Aorta (tissue), 5 donors: ENCODE data around the gene FOXD4L6. TPM values are rescaled to one million over a fixed set of nuclear protein-coding genes. Genes with fewer than 3 reads are reported as not detected.
"Not testable (repeated sequence)": the region's sequence is repeated elsewhere in the genome, so short reads cannot be mapped to it uniquely, and the experiment has no call there.

Experiments
- ATAC-seq: fragments of 200-7000 bp; cut with Tn5 transposase; one replicate; pipeline ENCODE4 v1.9.1; 2022; ENCODE audit warnings: moderate library complexity; ENCODE audit not compliant: low FRiP score
- DNase-seq, 2 donors: peaks; one replicate each; pipeline ENCODE4 v3.0.0-alpha.2; 2020
- H3K27ac ChIP-seq, 2 donors: one replicate each; pipeline ENCODE4 v1.5.1; 2013; ENCODE audit warnings: low read length in 2 of 2, mild to moderate bottlenecking in 2 of 2, moderate library complexity in 2 of 2, control low read depth in 1 of 2, inconsistent platforms in 1 of 2, low read depth in 1 of 2
- H3K27me3 ChIP-seq, 2 donors: one replicate each; pipeline ENCODE4 v1.6.1; 2013; ENCODE audit warnings: control low read depth in 1 of 2, low read length in 1 of 2, mild to moderate bottlenecking in 1 of 2, moderate library complexity in 1 of 2; ENCODE audit not compliant: insufficient read depth in 2 of 2, control insufficient read depth in 1 of 2
- H3K36me3 ChIP-seq, 2 donors: one replicate each; pipeline ENCODE4 v1.6.1; 2013; ENCODE audit warnings: control low read depth in 1 of 2, low read length in 1 of 2, mild to moderate bottlenecking in 1 of 2; ENCODE audit not compliant: insufficient read depth in 2 of 2, control insufficient read depth in 1 of 2
- H3K4me1 ChIP-seq, 2 donors: one replicate each; pipeline ENCODE4 v1.6.1; 2013; ENCODE audit warnings: low read length in 2 of 2, control low read depth in 1 of 2, mild to moderate bottlenecking in 1 of 2, moderate library complexity in 1 of 2; ENCODE audit not compliant: insufficient read depth in 2 of 2, control insufficient read depth in 1 of 2
- H3K4me3 ChIP-seq, 2 donors: one replicate each; pipeline ENCODE4 v1.5.1; 2013; ENCODE audit warnings: low read length in 2 of 2, control low read depth in 1 of 2, mild to moderate bottlenecking in 1 of 2
- H3K9me3 ChIP-seq: one replicate; pipeline ENCODE4 v1.6.1; 2013; ENCODE audit warnings: mild to moderate bottlenecking, low read length; ENCODE audit not compliant: control insufficient read depth
- WGBS, 2 donors: extraction: QIAGEN DNeasy Blood & Tissue Kit; methylation state at CpG; one replicate each; pipeline ENCODE4 v1.1.7; 2013; 5-methylcytosine and 5-hydroxymethylcytosine counted together
- intact Hi-C, 2 donors: fragments of 100-400 bp; cut with DNase I; formaldehyde crosslinking; loops; one replicate each; pipeline versions ENCODE4 v1.14.2 to v1.15.0; 2022
- polyA plus RNA-seq, 2 donors: library from polyadenylated mRNA; stranded (reverse); fragments of 200-250 nt; gene quantifications; one replicate each; pipeline ENCODE4 v1.2.3, GENCODE V29; 2013
- total RNA-seq, 2 donors: library from RNA; stranded (reverse); fragmentation: NEBNext Ultra II Directional; extraction: Animal tissue kit (Norgen Biotek cat#: 25700); gene quantifications; one replicate each; pipeline ENCODE4 v1.2.1, GENCODE V29; 2021
- donor health status: healthy with polysubstance abuse.
- donor health status: Bipolar disorder and iron deficiency.
- donor health status: DM: no; HTN: no; CAD: no.
- donor health status: DM: no; HTN: no; CAD: no.
- donor health status: DM: yes; HTN: yes; CAD: no.

Gene FOXD4L6
- total and polyA plus RNA-seq, 4 donors: not detected

- intact Hi-C loops, H3K4me3 ChIP-seq, H3K9me3 ChIP-seq, H3K27me3 ChIP-seq, DNase-seq, H3K4me1 ChIP-seq, H3K36me3 ChIP-seq, H3K27ac ChIP-seq: not testable (repeated sequence)
- WGBS, 2 donors: 2 to 3% methylated on average over 11 to 14 of the region's 33 CpGs
- ATAC-seq: peak; percentile 55
These were observed 4.7 kb downstream of the FOXD4L6 start for GRCh38 chr9:41123812-41124211.

- WGBS, 2 donors: 4% methylated on average over 8 of the region's 32 CpGs; no CpG with 5 or more reads in 1 of the 2 donors
- ATAC-seq, intact Hi-C loops: not testable (repeated sequence)
These were observed 5.1 kb downstream of the FOXD4L6 start for GRCh38 chr9:41123396-41123795.

GRCh38 chr9:41120696-41121095 lies 7.8 kb downstream of the FOXD4L6 start:
- H3K36me3 ChIP-seq, H3K9me3 ChIP-seq, H3K4me3 ChIP-seq, DNase-seq, intact Hi-C loops, H3K4me1 ChIP-seq, ATAC-seq, H3K27ac ChIP-seq, H3K27me3 ChIP-seq: not testable (repeated sequence)
- WGBS, 2 donors: no CpG with 5 or more reads among the region's 4 CpGs

More at GRCh38 chr9:41123396-41123795, 5.1 kb downstream of the FOXD4L6 start:
- not testable (repeated sequence) for H3K4me3 ChIP-seq, H3K4me1 ChIP-seq, H3K27me3 ChIP-seq, DNase-seq, H3K9me3 ChIP-seq, H3K36me3 ChIP-seq, H3K27ac ChIP-seq

DNA sequence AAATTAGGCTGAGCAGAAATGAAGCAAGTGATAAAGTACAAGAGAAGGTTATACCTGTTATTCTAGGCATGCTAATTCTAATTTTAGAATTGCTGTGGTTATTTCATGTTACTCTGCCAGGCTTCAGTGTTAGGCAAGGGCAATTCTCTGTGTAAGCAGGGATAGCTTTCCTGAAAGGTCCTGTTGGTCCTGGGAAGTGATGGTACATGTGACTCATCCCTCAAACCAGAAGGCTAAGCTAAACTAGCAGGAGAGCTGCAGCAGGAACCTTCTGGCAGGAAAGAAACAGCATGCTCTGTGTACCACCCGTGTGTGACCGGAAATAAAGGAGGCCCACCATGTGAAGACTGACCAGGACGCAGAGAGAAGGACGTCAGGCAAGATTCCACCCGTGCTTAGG lies 8.8 kb downstream of the FOXD4L6 start:
- ATAC-seq, H3K4me1 ChIP-seq, H3K9me3 ChIP-seq, H3K36me3 ChIP-seq, DNase-seq, H3K27ac ChIP-seq, intact Hi-C loops, H3K4me3 ChIP-seq, H3K27me3 ChIP-seq: not testable (repeated sequence)
- WGBS, 2 donors: no CpG with 5 or more reads among the region's 5 CpGs

- ATAC-seq: peak; percentile 65
- 40 to 46% methylated on average over 7 of the region's 7 CpGs for WGBS, 2 donors
- H3K36me3 ChIP-seq, DNase-seq, H3K4me3 ChIP-seq, H3K4me1 ChIP-seq, H3K27ac ChIP-seq, intact Hi-C loops, H3K27me3 ChIP-seq, H3K9me3 ChIP-seq: not testable (repeated sequence)
These were observed 9.2 kb downstream of the FOXD4L6 start for GRCh38 chr9:41119311-41119710.

GRCh38 chr9:41113348-41113747 lies 15.1 kb downstream of the FOXD4L6 start:
- H3K9me3 ChIP-seq, intact Hi-C loops, H3K27me3 ChIP-seq, DNase-seq, H3K4me3 ChIP-seq, H3K27ac ChIP-seq, H3K36me3 ChIP-seq, H3K4me1 ChIP-seq: not testable (repeated sequence)
- 48 to 59% methylated on average over 7 to 8 of the region's 14 CpGs for WGBS, 2 donors
- ATAC-seq: peak; percentile 54

GRCh38 chr9:41111414-41111813 lies 17.1 kb downstream of the FOXD4L6 start:
- 79% methylated on average over 11 to 12 of the region's 12 CpGs for WGBS, 2 donors
- H3K9me3 ChIP-seq, DNase-seq, ATAC-seq, H3K4me1 ChIP-seq, H3K36me3 ChIP-seq, H3K4me3 ChIP-seq, intact Hi-C loops, H3K27ac ChIP-seq, H3K27me3 ChIP-seq: not testable (repeated sequence)

- H3K4me1 ChIP-seq, H3K36me3 ChIP-seq, H3K27me3 ChIP-seq, H3K27ac ChIP-seq, ATAC-seq, intact Hi-C loops, H3K4me3 ChIP-seq, H3K9me3 ChIP-seq: not testable (repeated sequence)
- peak in 1 of 2 donors; percentile 42 for DNase-seq
- 41 to 46% methylated on average over 8 to 9 of the region's 10 CpGs for WGBS, 2 donors
These were observed 17.6 kb downstream of the FOXD4L6 start for GRCh38 chr9:41110913-41111312.

DNA sequence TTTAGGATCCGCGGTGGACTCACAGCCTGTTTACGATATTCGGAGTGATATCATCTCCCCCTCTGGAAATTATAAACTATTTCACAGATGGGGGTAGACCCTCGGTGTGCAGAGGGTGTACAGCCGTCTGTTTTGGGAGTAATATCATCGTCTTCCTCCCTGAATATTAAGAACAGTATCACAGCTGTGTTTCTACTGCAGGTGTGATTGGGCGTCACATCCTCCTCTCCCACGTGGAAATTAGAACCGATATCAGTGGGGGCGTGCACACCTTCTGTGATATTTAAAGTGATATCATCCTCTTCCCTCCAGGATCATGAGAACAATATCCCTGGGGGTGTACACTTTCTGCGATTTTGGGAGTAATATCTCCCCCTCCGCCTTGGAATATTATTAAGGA lies 19.2 kb downstream of the FOXD4L6 start:
- H3K4me1 ChIP-seq, H3K36me3 ChIP-seq, DNase-seq, ATAC-seq, intact Hi-C loops, H3K9me3 ChIP-seq, H3K4me3 ChIP-seq, H3K27ac ChIP-seq, H3K27me3 ChIP-seq: not testable (repeated sequence)
- 21 to 28% methylated on average over 4 of the region's 13 CpGs for WGBS, 2 donors
